Lower leg skin (tissue), 4 donors: Measurements from ENCODE around the gene GATA5. TPM values are rescaled to one million over a fixed set of nuclear protein-coding genes. Genes with fewer than 3 reads are reported as not detected.
A peak's percentile ranks its signal among the peaks of the same experiment; 100 is the strongest.
"Not testable (repeated sequence)": the region's sequence is repeated elsewhere in the genome, so short reads cannot be mapped to it uniquely, and the experiment has no call there.

Experiments
- DNase-seq, 2 donors: peaks; one replicate each; pipeline ENCODE4 v3.0.0-alpha.2; 2019; ENCODE audit warnings: low spot score in 2 of 2
- H3K4me3 ChIP-seq: fragments of 200-600 bp; sonication (generic); 2 replicates; pipeline ENCODE4 v1.5.1; 2017; ENCODE audit warnings: mild to moderate bottlenecking, low read depth; ENCODE audit not compliant: poor library complexity, severe bottlenecking
- POLR2A ChIP-seq, 2 donors: fragments of 450-650 bp; IDR thresholded peaks; one replicate each; pipeline ENCODE4 v1.6.1; 2016 to 2017; ENCODE audit warnings: antibody characterized with exemption in 2 of 2, mild to moderate bottlenecking in 1 of 2, moderate library complexity in 1 of 2
- WGBS, 2 donors: methylation state at CpG; one replicate each; pipeline ENCODE4 v1.1.5; 2018; 5-methylcytosine and 5-hydroxymethylcytosine counted together
- intact Hi-C: fragments of 100-400 bp; cut with DNase I; formaldehyde crosslinking; loops from one replicate; pipeline ENCODE4 v1.15.0; 2023; ENCODE audit warnings: low total_unique reads
- total RNA-seq, 4 donors: library from RNA; depleted of rRNA; stranded (reverse); fragments of >200 nt; gene quantifications; one replicate each; pipeline ENCODE4 v1.1.0, GENCODE V29; 2016
- TF ChIP-seq, protein P1 (sequence below), 3 donors: fragments of 450-650 bp; IDR thresholded peaks; one replicate each; pipeline ENCODE4 v1.5.1; 2016; ENCODE audit warnings: antibody characterized with exemption in 3 of 3, mild to moderate bottlenecking in 3 of 3, moderate library complexity in 2 of 3

The GATA5 gene
- total RNA-seq, 4 donors from 2014 or later = 1.1 to 2.4 (median 1.6) TPM; not detected in 1

- no peak within 1 kb of the TSS for H3K4me3 ChIP-seq
- 51 to 60% methylated on average over 19 to 21 of the region's 28 CpGs for WGBS, 2 donors
- TF ChIP-seq, protein P1, sequence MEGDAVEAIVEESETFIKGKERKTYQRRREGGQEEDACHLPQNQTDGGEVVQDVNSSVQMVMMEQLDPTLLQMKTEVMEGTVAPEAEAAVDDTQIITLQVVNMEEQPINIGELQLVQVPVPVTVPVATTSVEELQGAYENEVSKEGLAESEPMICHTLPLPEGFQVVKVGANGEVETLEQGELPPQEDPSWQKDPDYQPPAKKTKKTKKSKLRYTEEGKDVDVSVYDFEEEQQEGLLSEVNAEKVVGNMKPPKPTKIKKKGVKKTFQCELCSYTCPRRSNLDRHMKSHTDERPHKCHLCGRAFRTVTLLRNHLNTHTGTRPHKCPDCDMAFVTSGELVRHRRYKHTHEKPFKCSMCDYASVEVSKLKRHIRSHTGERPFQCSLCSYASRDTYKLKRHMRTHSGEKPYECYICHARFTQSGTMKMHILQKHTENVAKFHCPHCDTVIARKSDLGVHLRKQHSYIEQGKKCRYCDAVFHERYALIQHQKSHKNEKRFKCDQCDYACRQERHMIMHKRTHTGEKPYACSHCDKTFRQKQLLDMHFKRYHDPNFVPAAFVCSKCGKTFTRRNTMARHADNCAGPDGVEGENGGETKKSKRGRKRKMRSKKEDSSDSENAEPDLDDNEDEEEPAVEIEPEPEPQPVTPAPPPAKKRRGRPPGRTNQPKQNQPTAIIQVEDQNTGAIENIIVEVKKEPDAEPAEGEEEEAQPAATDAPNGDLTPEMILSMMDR (IDR thresholded peaks at IDR 0.05) = no peak
- intact Hi-C loops = no loop called here
- DNase-seq = peak; percentile 76 to 93
Measured at GRCh38 chr20:62427172-62428001, 48.4 kb downstream of the GATA5 start, which contains the start of gene RBBP8NL. RBBP8NL (minus strand) TSS chr20:62427539; CDS start chr20:62419647, 7,892 bp downstream.

- intact Hi-C loops = no loop called here
Measured at GRCh38 chr20:62426699-62427131, 49.1 kb downstream of the GATA5 start.

DNA sequence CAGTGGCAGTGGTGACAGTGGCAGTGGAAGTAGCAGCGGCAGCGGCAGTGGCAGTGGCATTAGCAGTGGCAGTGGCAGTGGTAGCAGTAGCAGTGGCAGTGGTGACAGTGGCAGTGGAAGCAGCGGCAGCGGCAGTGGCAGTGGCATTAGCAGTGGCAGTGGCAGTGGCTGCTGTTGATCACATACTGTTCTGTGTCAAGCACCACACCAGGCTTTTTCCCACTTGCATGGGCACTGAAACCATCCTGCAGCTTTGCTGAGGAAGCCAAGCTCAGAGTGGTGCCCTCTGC lies 49.8 kb downstream of the GATA5 start:
- DNase-seq, intact Hi-C loops, H3K4me3 ChIP-seq: not testable (repeated sequence)
- 92 to 94% methylated on average over 4 of the region's 4 CpGs for WGBS, 2 donors

More at GRCh38 chr20:62426699-62427131, 49.1 kb downstream of the GATA5 start:
- no peak for DNase-seq
- TF ChIP-seq, protein P1 (IDR thresholded peaks at IDR 0.05) = no peak
- no peak for TF ChIP-seq POLR2A (IDR thresholded peaks at IDR 0.05)
- WGBS, 2 donors = 40 to 75% methylated on average over 2 to 10 of the region's 22 CpGs
- no peak overlapping the region for H3K4me3 ChIP-seq

DNA sequence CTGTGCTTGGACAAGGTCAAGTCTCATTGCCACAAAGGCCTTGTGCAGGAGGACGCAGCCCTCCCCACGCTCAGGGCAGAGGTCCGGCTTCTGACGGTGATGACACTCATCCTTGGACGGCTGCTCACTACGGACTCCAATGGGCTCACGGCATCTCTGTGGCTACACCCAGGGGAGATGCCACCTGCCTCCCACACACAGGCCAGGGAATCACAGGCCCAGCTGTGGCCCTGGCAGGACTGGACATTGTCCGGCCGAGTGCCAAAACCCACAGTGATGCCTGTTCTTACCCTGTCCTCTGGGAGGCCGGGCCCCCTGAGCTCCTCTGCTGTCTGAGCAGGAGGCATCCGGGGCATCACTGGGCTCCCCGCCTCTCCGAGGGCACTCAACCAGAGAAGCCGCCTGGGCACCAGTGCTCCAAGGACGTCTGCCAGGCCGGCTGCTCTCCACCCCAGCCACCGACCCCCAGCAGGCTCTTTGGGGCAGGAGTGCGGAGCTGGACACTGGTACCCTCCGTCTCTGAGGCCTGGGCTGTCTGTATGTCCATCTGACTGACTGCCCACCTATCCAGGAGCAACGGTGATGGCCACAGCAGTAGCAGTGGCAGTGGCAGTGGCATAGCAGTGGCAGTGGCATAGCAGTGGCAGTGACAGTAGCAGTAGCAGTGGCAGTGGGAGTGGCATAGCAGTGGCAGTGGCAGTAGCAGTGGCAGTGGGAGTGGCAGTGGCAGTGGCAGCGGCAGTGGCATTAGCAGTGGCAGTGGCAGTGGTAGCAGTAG lies 50.3 kb downstream of the GATA5 start:
- intact Hi-C loops = no loop called here
- TF ChIP-seq, protein P1 (IDR thresholded peaks at IDR 0.05) = no peak
- no peak for TF ChIP-seq POLR2A (IDR thresholded peaks at IDR 0.05)
- DNase-seq = no peak
- no peak overlapping the region for H3K4me3 ChIP-seq
- 84 to 88% methylated on average over 9 to 16 of the region's 21 CpGs for WGBS, 2 donors

DNA sequence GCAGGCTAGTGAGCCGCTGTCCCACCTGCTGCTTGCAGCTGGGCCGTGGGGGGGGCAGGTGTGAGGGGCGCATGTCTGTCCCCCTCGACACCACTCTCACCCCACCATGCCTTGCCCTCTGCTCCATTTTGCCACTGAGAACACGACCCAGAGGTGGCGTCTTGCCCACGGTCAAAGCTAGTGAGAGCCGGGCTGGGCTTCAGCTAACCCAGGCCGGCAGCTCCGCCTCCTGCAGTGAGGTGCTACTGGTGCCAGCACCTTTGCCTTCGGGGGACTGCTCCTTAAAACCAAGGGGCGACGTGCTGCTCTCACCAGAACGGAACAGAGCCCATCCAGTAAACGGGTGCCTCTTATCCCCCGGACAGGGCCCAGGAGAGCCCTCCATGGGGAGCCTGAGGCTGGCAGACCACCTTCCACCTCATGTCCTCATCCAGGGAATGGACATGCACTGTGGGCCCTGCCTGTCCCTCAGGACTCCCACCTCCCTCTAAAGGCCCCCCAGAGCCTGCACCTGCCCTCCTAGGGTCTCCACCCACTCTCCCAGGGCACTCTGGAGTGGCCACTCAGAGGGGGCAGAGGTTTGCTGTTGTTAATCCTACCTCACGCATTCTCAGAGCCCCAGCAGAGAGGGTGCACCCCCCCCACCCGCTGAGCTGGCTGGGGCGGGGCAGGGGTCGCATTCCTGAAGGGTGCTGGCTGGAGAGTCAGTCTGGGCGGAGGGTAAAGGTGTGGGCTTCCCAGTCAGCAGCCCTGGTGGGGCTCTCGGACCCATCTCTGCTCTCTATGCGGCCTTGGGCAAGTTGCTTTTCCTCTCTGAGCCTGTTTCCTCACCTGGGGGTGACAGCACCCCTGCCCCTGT lies 51.3 kb downstream of the GATA5 start:
- intact Hi-C loops = no loop called here

More for the DNA sequence above, 51.3 kb downstream of the GATA5 start:
- H3K4me3 ChIP-seq = no peak overlapping the region
- WGBS, 2 donors = 49 to 55% methylated on average over 16 to 23 of the region's 23 CpGs
- TF ChIP-seq, protein P1 (IDR thresholded peaks at IDR 0.05) = no peak
- DNase-seq = no peak
